ENCODE measurements around the gene COPS3.
"Not testable (repeated sequence)": the region's sequence is repeated elsewhere in the genome, so short reads cannot be mapped to it uniquely, and the experiment has no call there.

The COPS3 gene

DNA sequence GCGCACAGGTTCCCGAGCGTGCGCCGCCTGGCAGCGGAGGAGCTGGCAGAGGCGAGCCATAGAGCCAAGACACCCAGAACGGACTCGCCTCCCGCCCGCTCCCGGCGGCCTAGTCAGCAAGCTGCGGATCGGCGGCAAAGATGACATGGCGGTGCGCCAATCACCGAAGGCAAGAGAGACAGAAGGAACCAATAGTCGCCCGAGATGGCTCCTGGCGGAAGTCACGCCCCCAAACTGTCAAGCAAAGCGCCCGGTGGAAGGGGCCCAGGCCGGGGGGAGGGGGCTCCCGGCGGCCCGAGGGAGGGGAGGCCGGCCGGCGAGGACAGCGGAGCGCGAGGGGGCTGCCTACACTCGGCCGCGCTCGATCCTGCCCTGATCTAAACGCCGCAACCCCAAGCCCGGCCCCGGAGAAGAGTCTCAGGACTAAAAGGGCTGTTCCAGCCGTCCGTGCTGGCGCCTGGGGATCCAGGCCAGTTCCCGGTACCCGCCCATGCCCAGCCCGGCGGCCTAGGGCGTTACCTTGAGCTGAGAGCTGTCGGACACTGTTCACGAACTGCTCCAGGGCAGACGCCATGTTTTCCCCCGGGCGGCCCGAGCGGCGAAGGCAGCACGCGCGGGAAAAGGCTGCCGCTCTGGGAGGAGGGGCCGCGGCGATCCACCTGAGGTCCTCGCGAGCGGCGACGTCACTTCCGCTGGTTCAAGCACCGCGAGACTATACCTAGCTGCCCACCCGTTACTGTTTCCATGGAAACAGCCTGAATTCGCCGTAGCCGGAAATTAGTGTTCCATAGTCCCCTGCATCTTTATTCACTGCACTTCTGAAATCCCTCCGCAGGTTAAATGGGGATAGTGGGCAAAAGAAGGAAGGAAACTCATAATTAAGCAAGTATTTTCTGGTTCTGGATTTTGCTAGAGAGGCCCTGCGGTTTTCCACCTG is at the start of gene COPS3:
Gene COPS3 (minus strand): TSS at position 634 of the 937 bp plus-strand sequence. CDS start 60 bp downstream, at position 574.
- peak; percentile 94 for DNase-seq

DNA sequence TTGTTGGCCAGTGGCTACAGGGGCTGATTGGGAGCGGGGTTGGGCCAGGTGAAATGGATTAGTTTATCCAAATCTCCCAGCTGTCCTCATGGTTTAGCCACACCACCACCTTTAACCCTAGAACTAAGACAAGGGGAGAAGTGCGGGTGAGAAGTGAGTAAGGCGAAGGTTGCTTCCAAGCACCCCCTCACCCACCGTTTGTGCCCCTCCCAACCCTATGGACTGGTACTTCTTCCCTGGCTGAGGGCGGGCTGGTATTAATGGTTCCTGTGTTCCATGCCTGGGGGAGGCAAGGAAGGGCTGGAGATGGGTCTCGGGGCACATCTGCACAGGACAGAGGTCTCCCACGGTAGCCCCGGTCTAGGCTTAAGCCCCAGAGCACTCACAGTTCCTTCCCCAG is 47.2 kb upstream of the COPS3 start:
- DNase-seq, result no peak

DNA sequence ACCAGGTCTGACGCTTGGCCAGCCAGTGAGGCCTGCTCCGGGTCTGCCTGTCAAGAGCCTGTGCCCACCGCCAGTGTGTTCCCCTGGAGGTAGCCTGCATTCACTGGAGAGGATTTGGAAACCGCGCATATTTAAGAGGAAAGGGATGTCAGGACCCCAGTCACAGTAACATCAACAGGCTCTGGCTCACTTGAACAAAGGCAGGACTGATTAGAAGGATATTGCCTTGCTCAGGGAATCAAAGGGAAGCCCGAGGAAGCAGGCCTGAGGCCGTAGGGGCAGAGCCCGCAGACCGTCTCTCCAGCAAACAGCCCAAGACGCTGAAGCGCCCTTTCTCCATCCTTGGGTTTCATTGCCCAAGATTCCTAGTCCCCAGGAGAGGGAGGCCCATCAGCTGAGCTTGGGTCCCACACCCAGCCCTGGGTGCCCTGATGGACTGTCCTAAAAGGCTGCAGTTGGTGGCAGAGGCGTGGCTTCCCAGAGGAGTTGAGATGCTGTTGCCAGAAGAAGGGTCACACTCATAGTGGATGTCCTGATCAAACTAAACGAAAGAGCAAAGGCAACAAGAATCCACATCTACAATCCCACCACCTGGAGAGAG is 45.3 kb upstream of the COPS3 start:
- no peak for DNase-seq

DNA sequence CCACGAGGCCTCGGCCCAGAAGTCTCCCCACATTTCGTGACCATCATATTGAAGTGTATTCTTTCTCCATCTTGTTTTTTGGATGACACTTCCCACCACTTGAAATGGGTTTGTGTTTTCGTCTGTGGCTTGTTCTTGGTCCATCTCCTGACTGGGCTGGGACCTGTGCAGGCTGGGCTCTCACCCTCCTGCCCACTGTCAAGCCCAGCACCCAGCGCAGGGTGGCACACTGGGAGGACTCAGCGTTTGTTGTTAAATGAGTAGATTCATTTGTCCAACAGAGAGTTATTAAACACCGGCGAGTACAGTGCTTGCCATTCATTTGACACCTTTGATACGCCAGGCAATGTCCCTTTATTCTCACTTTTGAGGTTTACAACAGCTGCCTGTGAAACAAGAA is 44.8 kb upstream of the COPS3 start:
- DNase-seq, result no peak

DNA sequence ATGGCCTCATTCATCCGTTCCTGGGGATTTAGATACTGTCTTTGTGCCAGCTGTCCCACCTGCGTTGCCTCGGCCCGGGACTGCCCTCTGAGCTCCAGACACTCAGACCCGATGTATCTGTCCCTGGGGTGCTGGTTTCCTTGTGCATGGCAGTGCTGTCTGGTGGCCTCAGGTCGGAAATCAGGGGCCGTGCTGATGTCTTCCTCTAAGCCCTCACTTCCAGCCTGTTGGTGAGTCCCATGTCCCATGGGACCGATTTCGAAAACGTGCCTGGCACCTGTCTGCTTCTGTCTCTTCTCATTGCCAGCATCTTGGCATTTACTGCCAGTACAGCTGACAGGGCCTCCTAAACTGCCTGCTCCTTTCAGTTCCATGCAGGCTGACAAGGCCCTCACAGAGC is 44.2 kb upstream of the COPS3 start:
- no peak for DNase-seq

DNA sequence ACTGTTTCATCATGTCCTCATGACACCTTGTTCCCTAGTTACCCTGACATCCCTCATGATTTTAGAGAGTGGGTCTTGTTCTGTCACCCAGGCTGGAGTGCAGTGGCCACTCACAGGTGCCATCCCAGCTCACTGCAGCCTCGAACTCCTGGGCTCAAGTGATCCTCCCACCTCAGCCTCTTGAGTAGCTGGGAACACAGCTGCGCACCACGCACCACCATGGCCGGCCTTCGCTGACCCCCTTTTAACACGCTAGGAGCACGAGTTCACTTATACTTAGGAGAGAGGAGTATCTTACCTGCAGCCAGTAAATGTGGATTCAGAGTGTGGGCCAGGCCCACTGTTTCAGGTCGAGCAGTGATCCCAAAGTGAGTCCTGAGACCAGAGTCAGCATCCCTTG is 43.6 kb upstream of the COPS3 start:
- no peak for DNase-seq

DNA sequence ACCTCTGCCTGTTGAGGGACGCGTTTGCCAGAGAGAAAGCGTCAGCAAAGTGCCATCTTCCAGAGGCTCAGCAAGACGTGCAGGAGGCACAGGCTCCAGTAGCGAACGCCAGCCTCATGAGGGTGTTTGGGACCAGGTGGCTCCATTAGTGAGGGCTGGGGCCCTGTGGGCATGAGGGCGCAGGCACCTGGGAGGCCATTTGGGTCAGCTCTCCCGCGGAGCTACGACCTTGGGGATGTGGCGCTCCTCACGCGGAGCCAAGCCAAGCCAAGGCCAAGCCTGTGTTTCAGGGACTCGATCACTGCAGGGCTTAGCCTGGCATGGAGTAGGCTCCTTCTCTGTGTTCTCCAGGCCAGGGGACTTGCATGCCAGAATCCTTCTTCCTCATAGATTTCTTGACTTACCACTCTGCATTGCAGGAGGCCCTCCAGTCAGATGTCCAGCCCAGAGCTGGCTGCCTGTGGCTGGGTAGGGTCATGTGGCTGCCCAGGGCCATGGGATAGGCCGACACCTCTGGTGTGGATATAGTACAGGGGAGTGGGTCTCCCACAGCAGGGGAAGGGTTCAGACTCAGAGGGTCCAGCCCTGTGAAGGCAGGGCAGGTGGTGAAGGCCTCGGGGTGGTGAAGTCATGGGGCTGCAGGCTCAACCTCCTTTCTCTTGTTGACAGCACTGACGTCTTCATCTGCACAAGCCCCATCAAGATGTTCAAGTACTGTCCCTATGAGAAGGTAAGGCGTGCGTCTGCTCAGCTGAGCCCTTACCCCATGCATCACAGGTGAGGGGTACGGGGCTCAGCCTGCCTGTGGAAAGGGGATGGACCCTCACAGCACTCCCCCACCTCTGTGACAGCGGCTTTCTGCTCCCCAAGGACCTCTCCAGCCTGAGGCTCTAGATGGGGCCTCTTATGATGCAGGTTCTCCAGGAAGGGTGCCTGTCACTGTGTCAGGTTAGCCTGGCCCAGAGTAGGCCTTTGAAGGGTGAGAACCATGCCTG is 41.8 kb upstream of the COPS3 start:
- no peak for DNase-seq

DNA sequence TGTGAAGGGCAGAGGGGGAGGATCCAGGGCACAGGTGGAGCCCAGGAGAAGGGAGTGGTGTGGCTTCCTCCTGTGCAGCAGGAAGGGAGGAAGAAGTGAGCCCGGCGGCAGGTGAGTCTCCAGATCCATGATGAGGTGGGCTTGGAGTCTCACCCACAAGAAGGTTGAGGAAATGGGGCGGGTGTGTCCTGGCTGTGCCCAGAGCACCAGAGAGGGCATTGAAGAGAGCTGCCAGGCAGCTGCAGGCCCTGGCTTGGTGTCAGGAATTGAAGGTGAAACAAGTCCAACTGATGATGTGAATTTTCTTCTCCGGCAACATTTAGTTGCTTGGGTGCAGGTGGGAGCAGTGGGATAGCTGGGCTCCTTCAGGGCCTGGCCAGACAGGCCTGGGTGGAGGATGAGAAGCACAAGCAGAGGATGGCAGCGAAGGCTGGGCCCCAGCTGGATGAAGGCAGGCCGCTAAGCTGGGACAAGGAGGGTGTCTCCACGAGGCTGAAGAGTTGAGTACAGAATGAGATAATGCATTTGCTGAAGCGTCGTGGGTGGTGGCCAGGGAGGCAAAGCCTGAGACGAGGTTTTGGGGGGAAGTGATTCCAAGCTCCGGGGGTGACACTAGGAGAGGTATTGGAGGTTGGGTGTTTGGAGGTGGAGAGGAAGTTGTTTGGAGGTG is 40.4 kb upstream of the COPS3 start:
- DNase-seq, result no peak

DNA sequence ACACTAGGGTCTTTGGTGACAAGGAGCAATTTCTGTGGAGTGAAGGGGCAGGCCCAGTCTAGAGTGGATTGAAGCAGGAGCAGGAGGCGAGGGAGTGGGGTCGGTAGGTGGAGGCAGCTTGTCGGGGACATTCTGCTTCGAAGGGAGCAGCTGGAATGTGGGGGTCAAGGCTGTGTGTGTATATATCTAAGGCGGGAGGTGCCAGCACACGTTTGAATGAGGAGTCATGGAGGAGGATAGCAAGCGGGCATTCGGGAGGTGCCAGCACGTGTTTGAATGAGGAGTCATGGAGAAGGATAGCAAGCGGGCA is 39.8 kb upstream of the COPS3 start:
- DNase-seq, result no peak

DNA sequence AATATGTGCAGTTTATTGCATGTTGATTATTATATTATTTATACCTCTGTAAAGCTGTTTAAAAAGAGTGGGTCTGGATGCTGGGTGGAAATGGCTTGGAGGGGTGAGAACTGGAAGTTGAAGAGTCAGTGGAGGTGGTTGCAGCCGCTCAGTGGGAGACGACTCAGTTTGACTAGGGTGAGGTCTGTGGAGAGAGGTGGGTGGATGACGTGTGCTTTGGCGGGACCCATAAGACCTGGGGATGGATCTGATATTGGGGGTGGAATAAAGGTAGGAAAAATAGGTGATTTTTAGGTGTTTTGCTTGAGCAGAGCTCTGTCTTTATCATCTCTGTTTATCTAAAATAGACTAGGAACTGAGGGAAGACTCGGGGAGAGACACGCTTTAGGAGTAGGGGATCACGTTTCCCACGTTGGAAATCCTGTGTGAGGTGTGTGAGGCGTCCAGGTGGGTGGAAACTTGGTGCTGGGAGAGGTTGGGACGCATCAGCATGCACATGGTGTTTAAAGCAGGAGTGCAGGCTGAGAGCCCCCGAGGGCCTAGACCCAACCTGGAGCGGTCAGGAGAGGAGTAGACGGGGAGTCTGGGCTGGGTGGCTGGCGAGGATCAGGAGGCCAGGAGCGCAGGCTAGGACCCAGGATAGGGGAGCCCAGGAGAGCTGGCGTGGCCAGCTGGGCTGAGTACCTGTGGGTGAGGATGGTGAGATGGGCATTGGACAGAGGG is 39.3 kb upstream of the COPS3 start:
- no peak for DNase-seq

DNA sequence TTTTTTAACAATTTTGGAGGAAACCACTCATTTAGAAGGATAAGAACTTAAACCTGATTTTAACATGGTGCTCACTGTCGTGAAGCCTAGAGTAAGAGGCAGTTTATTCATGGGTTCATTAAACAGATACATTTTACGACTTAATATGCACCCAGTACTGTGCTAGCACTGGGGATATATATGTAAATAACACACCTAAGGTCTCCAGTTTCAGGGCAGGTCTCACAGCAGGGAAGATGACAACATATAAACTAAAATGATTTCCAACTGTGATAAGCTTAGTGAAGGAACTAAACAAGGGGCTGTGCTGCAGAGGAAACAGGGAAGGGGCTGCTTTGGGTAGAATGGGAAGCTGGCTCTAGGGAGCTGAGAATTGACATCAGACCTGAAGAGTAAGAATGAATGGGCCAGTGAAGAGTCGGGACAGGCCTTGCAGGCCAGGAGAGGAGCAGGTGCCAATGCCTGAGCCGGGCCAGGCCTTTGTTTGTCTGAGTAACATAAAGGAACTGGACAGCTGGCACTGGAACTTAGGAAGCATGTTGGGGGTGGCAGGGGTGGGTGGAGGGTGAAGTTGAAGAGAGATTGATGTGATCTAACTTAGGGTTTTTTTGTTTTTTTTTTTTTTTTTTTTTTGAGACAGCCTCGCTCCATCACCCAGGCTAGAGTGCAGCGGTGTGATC is 34.2 kb upstream of the COPS3 start:
- DNase-seq, result no peak

DNA sequence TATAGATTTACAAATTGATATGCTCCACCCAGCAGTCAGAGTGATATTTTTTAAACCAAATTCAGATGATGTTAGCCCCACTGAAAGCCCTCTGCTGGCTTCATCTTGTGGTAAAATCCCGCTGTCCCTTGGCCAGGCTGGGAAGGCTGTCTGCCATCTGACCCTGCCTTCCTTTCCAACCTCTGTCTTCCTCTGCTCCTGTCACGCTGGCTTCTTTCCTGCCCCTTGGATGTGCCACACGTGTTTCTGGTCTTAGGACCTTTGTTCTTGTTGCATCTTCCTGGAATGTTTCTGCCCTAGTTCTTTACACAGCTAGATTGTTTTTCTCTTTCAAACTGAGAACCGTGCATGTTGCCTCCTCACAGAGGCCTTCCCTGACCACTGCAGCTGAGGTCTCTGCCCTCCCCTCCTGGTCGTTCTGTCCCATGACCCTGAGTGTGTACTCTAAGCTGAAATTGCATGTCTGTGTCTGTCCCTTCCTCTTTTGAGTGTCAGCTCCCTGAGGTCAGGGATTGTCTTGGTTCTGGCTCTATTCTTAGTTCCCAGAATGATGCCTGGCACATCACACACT is 33.5 kb upstream of the COPS3 start:
- no peak for DNase-seq

DNA sequence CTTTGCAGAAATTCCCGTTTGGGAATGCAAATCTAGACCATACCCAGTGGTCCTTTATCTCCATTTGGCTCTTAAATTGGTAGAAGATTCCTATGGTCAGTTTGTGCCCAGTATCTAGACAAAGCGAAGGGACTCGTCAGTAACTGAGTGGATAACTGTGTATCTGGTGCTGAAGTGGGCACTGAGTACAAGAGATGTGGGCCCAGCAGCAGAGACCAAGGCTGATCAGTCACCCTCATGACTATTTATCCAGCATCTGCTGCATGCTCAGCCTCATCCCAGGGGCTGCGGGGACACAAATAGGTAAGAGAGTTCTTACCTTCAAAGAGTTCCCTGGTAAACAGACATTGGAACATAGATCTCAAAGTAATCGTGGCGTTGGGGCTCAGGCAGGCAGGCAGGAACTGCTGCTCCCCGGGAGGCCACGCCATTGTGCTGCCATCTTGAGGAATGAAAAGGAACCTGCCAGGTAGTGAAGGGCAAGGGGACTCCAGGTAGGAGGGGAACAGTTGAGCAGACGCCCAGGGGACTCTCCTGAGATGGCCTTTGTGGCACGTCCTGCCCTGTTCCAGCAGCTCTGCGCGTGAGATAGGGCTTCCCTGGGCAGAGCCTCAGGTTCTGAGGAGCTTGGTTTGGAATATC is 32.4 kb upstream of the COPS3 start:
- DNase-seq, result no peak

DNA sequence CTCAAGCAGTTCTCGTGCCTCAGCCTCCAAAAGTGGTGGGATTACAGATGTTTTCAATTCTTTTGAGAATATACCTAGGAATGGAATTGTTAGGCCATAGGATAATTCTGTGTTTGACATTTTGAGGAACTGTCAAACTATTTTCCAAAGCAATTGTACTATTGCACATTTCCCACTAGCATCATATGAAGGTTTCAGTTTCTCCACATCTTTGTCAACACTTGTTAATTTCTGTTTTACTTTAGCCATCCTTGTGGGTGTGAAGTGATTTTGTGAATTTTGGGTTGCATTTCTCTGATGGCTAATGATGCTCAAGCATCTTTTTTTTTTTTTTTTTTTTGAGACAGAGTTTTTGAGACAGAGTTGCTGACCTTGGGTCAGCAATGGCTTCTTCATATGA is 28.3 kb upstream of the COPS3 start:
- DNase-seq, result no peak

DNA sequence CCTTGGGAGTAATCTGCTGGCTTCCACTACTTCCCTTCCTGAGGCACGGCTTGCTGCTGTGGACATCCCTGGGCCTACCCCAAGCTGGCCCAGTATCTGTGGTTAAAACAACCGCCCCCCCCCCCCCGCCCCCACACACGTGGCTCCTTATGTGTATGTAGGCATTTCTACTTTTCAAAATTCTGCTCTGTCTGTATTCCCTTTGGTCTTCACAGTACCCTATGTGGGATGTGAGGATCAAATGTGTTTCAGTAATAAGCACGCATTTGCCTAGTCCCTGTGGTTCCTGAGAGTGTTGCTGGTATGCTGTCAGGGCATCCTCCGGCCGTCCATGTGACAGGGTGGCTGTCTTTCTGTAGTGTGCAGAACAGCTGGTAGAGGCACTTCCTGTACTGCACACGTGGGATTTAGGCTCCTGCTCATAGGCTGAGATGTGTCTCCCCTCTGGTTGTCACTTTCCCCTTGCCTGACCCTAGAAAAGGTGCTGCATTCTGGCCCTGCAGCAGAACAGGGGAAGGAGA is 24.3 kb upstream of the COPS3 start:
- DNase-seq, result no peak

DNA sequence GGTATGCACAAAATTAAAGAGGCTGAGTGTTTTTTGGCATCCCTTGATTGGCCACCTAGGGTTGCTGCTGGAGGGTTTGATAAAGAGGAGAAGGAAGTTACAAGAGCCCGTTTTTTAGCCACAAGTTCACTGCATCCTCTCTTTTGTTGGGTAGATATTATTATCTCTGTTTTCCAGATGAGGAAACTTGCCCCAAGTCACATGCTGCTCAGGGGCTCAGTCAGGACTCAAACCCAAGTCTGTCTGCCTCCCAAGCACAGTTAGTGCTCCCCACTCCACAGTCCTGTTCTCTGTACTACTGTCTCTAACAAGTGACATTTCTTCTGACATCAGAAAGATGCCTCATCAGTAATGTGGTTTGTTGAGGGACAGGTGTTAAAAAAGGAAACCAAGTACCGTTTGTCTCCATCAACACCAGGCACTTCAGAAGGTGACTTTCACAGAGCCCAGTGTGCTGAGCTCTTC is 23.5 kb upstream of the COPS3 start:
- DNase-seq, result no peak

DNA sequence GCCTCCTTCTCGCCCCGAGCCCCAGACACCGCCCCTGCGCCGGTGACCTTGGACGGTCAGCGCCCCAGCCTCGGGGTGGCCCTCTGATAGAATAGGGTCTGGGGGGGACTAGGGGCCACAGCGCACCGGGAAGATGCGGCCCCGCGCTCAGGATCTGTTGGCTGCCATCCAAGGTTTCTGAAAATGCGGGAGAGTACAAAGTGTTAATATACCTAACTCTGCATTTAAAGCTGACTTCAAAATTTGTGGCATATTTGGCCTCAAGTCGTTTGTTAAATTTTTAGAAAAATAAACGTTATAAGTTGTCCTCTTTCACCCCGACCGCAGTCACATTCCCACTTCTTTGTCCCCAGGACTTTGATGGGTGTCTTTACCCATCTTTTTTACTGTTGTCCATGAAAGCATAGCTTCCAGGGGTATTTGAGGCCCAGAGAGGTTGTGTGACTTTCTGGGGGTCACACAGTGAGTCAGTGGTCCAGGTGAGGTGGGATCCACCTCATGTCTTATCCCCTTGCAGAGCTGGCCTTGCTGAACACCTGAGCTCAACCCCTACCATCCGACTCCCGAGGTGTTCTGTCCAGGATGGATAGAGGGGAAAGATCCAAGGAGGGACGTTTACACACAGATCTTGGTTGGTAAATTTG is 22.9 kb upstream of the COPS3 start:
- no peak for DNase-seq

DNA sequence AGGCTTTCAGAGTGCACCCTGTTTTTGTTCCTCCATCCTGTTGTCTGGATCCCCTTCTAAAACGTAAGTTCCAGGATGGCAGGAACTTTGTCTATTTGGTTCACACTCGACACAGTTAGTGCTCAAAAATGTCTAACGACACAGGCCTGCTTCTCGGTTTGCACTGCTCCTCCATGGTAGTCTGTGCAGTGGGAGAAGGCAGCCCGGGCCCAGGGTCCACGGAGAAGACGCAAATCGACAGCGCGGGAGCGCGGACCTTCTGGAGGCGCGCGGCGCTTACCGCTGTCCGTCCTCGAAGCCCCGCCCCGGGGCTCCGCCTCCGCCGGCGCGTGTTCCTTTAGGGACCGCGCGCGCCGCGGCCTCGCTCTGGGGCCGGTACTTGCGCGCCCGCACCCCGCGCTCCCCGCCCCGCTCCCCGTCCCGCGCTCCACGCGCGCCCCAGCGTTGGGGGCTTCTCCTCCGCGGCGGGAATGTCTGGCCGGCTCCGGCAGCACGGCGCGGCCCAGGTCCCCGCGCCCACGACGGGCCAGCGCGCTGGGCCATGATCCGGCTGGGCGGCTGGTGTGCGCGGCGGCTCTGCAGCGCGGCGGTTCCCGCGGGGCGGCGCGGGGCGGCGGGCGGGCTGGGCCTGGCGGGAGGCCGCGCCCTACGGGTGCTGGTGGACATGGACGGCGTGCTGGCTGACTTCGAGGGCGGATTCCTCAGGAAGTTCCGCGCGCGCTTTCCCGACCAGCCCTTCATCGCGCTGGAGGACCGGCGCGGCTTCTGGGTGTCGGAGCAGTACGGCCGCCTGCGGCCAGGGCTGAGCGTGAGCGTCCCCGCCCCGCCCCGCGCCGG is 22.2 kb upstream of the COPS3 start, which contains the start of gene NT5M:
Gene NT5M (plus strand): TSS at position 364 of the 837 bp plus-strand sequence. CDS start 178 bp downstream, at position 542.
- DNase-seq, result peak; percentile 44

DNA sequence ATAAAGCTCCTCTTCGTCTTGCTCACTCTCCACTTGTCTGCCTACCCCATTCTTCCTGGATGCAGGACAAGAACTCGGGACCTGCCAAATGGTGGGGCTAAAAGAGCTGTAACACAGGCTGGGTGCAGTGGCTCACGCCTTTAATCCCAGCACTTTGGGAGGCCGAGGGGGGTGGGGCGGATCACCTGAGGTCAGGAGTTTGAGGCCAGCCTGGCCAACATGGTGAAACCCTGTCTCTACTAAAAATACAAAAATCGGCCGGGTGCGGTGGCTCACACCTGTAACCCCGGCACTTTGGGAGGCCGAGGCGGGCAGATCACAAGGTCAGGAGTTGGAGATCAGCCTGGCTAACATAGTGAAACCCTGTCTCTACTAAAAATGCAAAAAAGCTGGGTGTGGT is 20.6 kb upstream of the COPS3 start:
- not testable (repeated sequence) for DNase-seq

Measured in T1000 (cell line).